ENCODE measurements around the gene NAA10.

The NAA10 gene

DNA sequence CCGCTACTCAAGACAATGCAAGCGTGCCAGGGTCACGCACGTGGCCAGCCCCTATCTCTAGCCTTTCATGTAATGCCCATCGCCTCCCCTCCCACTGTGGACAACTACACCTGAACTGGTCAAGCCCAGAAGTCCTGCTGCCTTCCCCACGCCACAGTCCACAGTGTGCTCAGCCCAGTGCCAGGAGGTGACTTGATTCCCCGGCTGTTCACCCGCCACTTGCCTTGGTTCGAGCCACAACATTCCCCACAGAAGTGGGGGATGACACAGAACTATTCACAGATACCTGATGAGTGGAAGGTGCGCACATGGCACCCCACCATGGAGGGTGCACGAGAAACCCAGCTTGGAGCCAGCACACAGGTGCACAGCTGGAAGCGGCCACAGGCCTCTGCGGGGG is 15.6 kb downstream of the NAA10 start:
- no peak overlapping the region for H3K4me3 ChIP-seq (replicated peaks in 1 of 2; ENCODE audit: low read depth in 2 of 2, low read length in 2 of 2)
- DNase-seq (ENCODE audit: low read depth in 2 of 2): no peak
- TF ChIP-seq, protein P1, sequence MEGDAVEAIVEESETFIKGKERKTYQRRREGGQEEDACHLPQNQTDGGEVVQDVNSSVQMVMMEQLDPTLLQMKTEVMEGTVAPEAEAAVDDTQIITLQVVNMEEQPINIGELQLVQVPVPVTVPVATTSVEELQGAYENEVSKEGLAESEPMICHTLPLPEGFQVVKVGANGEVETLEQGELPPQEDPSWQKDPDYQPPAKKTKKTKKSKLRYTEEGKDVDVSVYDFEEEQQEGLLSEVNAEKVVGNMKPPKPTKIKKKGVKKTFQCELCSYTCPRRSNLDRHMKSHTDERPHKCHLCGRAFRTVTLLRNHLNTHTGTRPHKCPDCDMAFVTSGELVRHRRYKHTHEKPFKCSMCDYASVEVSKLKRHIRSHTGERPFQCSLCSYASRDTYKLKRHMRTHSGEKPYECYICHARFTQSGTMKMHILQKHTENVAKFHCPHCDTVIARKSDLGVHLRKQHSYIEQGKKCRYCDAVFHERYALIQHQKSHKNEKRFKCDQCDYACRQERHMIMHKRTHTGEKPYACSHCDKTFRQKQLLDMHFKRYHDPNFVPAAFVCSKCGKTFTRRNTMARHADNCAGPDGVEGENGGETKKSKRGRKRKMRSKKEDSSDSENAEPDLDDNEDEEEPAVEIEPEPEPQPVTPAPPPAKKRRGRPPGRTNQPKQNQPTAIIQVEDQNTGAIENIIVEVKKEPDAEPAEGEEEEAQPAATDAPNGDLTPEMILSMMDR (IDR thresholded peaks at IDR 0.05; ENCODE audit: low read depth, low read length): no peak

DNA sequence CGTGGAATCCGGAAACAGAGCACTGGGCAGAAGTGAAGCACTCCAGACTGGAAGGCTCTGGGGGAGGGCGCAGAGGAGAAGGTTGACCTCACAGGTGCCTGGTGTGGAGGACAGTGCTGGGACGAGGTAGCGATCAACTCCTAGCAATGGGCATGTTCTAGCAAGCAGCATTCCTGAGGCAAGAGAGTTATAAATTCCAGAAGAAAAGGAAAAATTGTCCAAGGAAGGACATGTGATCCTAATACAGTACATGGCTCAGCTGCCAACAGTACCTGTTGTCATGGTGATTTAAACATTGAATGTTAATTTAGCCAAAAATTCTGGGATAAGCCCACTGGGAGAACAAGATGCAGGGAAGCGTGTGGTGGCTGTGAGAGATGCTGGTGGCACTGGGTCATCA is 17.0 kb downstream of the NAA10 start:
- DNase-seq (ENCODE audit: low read depth in 2 of 2): no peak
- TF ChIP-seq, protein P1 (IDR thresholded peaks at IDR 0.05; ENCODE audit: low read depth, low read length): no peak
- H3K4me3 ChIP-seq (replicated peaks in 1 of 2; ENCODE audit: low read depth in 2 of 2, low read length in 2 of 2): no peak overlapping the region

DNA sequence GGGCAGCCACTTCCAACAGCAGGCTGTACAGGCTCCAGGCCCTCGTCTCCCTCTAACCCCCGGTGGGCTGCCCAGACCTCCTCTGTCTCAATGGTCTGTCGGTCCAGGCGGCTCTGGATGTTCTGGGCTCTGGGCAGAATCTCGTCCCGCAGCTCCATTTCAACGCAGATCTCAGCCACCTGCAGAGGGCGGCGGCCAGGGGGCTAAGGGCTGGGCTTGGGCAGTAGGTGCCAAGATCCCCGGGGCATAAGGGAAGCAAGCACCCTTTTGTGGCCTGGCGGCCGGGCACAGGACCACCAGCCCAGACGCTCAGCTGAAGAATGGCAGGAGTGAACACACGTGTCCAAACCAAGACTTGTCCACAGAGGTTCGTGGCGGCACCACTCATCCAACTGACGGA is 21.1 kb downstream of the NAA10 start:
- no peak overlapping the region for H3K4me3 ChIP-seq (replicated peaks in 1 of 2; ENCODE audit: low read depth in 2 of 2, low read length in 2 of 2)
- TF ChIP-seq, protein P1 (IDR thresholded peaks at IDR 0.05; ENCODE audit: low read depth, low read length): no peak
- no peak for DNase-seq (ENCODE audit: low read depth in 2 of 2)

DNA sequence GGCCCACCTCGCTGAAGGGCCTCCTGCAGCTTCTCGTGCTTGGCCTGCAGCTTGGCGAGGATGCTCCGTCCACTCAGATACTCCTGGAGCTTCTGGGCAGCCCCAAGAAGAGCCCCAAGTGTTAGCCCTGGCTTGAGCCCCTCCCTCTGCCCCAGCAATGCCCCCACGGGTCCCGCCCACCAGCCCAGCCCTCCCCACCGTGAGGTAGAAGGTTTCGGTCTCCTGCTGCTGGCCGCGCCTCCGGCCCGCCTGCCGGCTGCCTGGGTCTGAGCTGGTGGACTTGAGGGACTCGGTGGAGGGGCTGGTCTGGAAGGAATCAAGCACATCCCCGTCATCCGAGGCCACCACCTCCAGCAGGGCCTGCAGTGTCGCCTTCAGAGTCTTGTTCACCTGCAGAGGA is 21.6 kb downstream of the NAA10 start:
- DNase-seq (ENCODE audit: low read depth in 2 of 2): no peak
- TF ChIP-seq, protein P1 (IDR thresholded peaks at IDR 0.05; ENCODE audit: low read depth, low read length): no peak
- H3K4me3 ChIP-seq (replicated peaks in 1 of 2; ENCODE audit: low read depth in 2 of 2, low read length in 2 of 2): no peak overlapping the region

DNA sequence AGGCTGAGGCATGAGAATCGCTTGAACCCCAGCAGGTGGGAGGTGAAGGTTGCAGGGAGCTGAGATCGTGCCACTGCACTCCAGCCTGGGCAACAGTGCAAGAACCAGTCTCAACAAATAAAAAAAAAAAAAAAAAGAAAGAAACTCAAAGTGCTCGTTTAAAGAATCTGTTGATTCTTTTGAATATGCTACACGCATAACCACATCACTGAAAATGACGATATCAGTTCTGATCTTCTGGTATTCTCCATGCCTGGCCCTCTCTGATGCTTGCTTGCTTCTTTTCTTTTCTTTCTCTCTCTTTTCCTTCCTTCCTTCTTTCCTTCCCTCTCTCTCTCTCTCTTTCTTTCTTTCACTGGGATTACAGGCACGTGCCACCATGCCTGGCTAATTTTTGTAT is 23.0 kb downstream of the NAA10 start:
- TF ChIP-seq, protein P1 (IDR thresholded peaks at IDR 0.05; ENCODE audit: low read depth, low read length): no peak
- DNase-seq (ENCODE audit: low read depth in 2 of 2): no peak

DNA sequence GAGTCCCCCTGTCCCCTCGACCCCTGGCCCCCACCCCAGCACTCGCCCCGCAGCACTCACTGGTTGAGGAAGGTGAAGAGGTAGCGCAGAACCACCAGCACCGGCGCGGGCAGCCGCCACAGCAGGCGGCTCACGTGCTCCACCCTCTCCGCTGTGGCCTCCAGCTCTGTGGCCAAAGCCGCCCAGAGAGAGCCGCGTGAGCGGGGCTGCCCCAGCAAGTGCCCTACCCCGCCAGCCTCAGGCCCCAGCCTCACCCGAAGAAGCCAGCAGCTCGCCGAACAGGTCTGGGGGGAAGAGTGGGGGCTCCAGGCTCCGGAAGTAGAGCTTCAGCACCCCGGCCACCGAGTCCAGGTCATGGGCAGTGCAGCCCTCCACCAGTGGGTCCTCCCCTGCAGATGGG is 24.4 kb downstream of the NAA10 start:
- DNase-seq (ENCODE audit: low read depth in 2 of 2): no peak
- H3K4me3 ChIP-seq (replicated peaks in 1 of 2; ENCODE audit: low read depth in 2 of 2, low read length in 2 of 2): no peak overlapping the region
- TF ChIP-seq, protein P1 (IDR thresholded peaks at IDR 0.05; ENCODE audit: low read depth, low read length): no peak

More for the DNA sequence above, 23.0 kb downstream of the NAA10 start:
- H3K4me3 ChIP-seq (replicated peaks in 1 of 2; ENCODE audit: low read depth in 2 of 2, low read length in 2 of 2): no peak overlapping the region

DNA sequence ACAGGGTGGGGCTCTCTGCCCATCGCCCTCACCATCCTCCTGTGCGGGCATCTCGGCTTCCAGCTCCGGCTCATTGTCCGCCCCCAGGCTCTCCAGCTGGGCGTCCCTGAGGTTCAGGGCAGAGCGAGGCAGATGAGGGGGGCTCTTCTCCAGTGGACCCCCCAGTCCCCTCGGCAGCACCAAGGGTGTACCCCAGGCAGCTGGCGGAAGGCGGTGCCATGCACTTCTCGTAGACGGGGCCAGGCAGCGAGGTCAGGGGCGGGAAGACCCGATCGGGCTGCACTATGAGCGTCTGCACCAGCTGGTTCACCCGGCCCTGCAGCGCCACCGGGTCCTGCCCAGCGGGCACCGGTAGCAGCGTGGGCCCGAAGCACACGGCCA is 24.9 kb downstream of the NAA10 start:
- no peak overlapping the region for H3K4me3 ChIP-seq (replicated peaks in 1 of 2; ENCODE audit: low read depth in 2 of 2, low read length in 2 of 2)
- DNase-seq (ENCODE audit: low read depth in 2 of 2): no peak
- TF ChIP-seq, protein P1 (IDR thresholded peaks at IDR 0.05; ENCODE audit: low read depth, low read length): no peak
